Measurements from ENCODE around the gene COX7B2.

COX7B2 gene

DNA sequence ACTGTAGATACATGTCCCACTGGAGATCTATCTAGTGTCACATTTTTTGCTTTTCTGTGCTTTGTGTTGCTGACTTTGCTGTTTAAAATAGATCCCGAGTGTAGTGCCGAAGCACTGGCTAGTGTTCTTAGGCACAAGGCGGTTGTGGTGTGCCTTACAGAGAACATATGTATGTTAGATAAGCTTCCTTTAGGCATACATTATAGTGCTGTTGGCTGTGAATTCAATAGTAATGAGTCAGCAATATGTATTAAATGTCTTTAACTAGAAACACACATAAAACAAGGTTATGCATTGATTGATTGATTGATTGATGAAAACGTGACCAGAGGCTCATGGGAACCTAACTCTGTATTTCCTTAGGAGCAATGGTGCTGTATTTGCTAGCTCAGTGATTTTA lies 56.2 kb downstream of the COX7B2 start:
- DNase-seq (ENCODE audit: low read depth, low spot score): no peak
- Histone ChIP-seq H3K9me3 (ENCODE audit: insufficient read depth, low read length) (no peaks in the 10 kb centered on the region), H3K4me3 (ENCODE audit: insufficient read length, low read depth) (no peak overlapping the region), H3K4me1 (ENCODE audit: insufficient read depth, insufficient read length) (no peaks in the 10 kb centered on the region), H3K9ac (ENCODE audit: insufficient read length, low read depth) (no peak overlapping the region), H3K36me3 (ENCODE audit: insufficient read depth, insufficient read length, low read length) (no peaks in the 10 kb centered on the region), H3K27me3 (ENCODE audit: insufficient read depth, insufficient read length) (no peaks in the 10 kb centered on the region)
- no peak for TF ChIP-seq YY1 (IDR thresholded peaks at IDR 0.05; ENCODE audit: insufficient read depth, insufficient read length)
- no peak for TF ChIP-seq ZNF274 (IDR thresholded peaks at IDR 0.05; ENCODE audit: low read depth, low read length)
- TF ChIP-seq SUZ12 (IDR thresholded peaks at IDR 0.05; ENCODE audit: extremely low read depth, insufficient read depth, insufficient read length): no peak

DNA sequence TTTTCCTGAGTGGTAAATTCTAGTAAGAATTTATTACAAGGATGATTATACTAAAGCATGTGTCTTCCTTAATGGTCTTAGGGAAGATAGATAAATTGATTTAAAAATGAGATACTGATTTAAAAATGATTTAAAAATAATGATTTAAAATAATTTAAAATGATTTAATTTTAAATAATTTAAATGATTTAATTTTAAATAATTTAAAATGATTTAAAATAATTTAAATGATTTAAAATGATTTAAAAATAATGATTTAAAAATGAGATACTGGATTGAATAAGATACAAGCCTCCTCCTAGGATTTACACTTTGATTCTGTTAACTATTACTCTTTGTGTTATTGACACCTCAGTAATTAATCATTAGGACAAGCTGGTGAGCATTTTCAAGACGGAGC lies 59.0 kb downstream of the COX7B2 start:
- H3K36me3 ChIP-seq (ENCODE audit: insufficient read depth, insufficient read length, low read length): no peaks in the 10 kb centered on the region
- TF ChIP-seq YY1 (IDR thresholded peaks at IDR 0.05; ENCODE audit: insufficient read depth, insufficient read length) (no peak), ZNF274 (IDR thresholded peaks at IDR 0.05; ENCODE audit: low read depth, low read length) (no peak), SUZ12 (IDR thresholded peaks at IDR 0.05; ENCODE audit: extremely low read depth, insufficient read depth, insufficient read length) (no peak)
- H3K9ac ChIP-seq (ENCODE audit: insufficient read length, low read depth): no peak overlapping the region
- no peaks in the 10 kb centered on the region for H3K9me3 ChIP-seq (ENCODE audit: insufficient read depth, low read length)
- no peaks in the 10 kb centered on the region for H3K4me1 ChIP-seq (ENCODE audit: insufficient read depth, insufficient read length)
- no peaks in the 10 kb centered on the region for H3K27me3 ChIP-seq (ENCODE audit: insufficient read depth, insufficient read length)
- H3K4me3 ChIP-seq (ENCODE audit: insufficient read length, low read depth): no peak overlapping the region
- no peak for DNase-seq (ENCODE audit: low read depth, low spot score)

DNA sequence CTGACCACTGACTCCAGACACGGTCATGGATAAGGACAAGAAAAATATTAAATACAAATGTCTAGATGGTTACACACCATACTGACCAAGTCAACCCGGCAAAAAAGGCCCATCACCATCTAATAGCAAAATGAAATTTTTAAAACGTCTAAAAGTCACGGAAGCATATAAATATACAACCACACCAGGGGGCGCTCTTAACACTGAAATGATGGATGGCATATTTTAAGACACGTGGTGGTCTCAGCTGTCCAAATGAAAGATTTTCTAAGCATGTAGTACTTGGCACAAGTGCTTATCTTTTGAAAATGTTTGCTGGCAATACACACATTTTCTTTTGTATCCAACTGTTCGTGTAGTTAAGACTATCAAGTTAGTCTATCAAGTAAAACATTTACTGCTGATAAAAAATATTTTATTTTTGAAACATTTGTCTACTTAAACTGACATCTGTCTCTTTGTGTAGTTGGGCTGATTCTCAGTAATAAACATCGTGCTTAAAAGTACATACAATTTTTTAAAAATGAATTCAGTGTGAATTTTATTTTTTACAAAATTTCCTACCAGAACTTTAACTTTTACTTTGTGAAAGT lies 64.6 kb downstream of the COX7B2 start:
- DNase-seq (ENCODE audit: low read depth, low spot score): peak; percentile 38
- no peaks in the 10 kb centered on the region for H3K27me3 ChIP-seq (ENCODE audit: insufficient read depth, insufficient read length)
- no peaks in the 10 kb centered on the region for H3K9me3 ChIP-seq (ENCODE audit: insufficient read depth, low read length)
- H3K4me3 ChIP-seq (ENCODE audit: insufficient read length, low read depth): no peak overlapping the region
- no peak for TF ChIP-seq YY1 (IDR thresholded peaks at IDR 0.05; ENCODE audit: insufficient read depth, insufficient read length)
- no peak for TF ChIP-seq ZNF274 (IDR thresholded peaks at IDR 0.05; ENCODE audit: low read depth, low read length)
- no peak for TF ChIP-seq SUZ12 (IDR thresholded peaks at IDR 0.05; ENCODE audit: extremely low read depth, insufficient read depth, insufficient read length)
- H3K9ac ChIP-seq (ENCODE audit: insufficient read length, low read depth): no peak overlapping the region
- H3K36me3 ChIP-seq (ENCODE audit: insufficient read depth, insufficient read length, low read length): no peaks in the 10 kb centered on the region
- no peaks in the 10 kb centered on the region for H3K4me1 ChIP-seq (ENCODE audit: insufficient read depth, insufficient read length)

DNA sequence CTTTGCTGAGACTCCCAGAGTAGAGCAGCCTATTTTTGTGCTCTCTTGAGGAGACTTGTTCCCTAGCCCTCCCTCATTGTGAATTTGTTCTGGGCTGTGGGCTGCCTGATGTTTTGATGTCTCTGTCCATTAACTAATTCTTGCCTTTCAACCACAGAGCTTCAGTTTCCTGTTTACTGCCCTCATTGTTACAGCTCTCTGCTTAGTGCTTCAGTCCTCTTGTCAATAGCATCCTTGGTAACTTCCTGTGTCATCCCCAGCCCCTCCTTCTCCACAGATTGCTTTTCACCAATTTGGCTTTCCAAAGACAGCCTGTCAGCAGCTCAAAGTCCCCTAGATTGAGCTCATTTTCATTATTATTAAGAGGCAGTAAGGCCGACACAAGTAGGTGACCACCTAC lies 69.9 kb downstream of the COX7B2 start:
- Histone ChIP-seq H3K27me3 (ENCODE audit: insufficient read depth, insufficient read length) (no peaks in the 10 kb centered on the region), H3K36me3 (ENCODE audit: insufficient read depth, insufficient read length, low read length) (no peaks in the 10 kb centered on the region), H3K9me3 (ENCODE audit: insufficient read depth, low read length) (no peaks in the 10 kb centered on the region), H3K4me3 (ENCODE audit: insufficient read length, low read depth) (no peak overlapping the region), H3K9ac (ENCODE audit: insufficient read length, low read depth) (no peak overlapping the region), H3K4me1 (ENCODE audit: insufficient read depth, insufficient read length) (no peaks in the 10 kb centered on the region)
- DNase-seq (ENCODE audit: low read depth, low spot score): peak; percentile 27
- TF ChIP-seq SUZ12 (IDR thresholded peaks at IDR 0.05; ENCODE audit: extremely low read depth, insufficient read depth, insufficient read length) (no peak), YY1 (IDR thresholded peaks at IDR 0.05; ENCODE audit: insufficient read depth, insufficient read length) (no peak), ZNF274 (IDR thresholded peaks at IDR 0.05; ENCODE audit: low read depth, low read length) (no peak)

DNA sequence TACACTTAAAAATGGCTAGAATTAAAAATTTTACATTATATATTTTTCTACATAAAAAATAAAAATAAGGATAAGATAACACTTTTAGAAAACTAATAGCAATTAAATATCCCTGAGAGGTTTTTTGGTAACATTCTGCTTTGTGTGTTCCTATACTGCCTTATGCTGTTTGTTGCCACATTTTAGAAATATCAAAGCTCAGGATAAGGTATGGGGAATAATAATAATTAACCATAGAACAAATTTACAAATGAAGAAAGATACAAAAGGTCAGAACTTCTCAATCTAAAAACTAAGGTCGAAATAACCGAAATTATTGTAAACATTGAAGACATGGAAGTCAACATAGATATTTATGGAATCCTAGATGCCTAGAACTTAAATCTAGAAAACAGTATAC lies 71.4 kb downstream of the COX7B2 start:
- TF ChIP-seq ZNF274 (IDR thresholded peaks at IDR 0.05; ENCODE audit: low read depth, low read length): no peak
- no peak for TF ChIP-seq YY1 (IDR thresholded peaks at IDR 0.05; ENCODE audit: insufficient read depth, insufficient read length)
- no peak for TF ChIP-seq SUZ12 (IDR thresholded peaks at IDR 0.05; ENCODE audit: extremely low read depth, insufficient read depth, insufficient read length)

DNA sequence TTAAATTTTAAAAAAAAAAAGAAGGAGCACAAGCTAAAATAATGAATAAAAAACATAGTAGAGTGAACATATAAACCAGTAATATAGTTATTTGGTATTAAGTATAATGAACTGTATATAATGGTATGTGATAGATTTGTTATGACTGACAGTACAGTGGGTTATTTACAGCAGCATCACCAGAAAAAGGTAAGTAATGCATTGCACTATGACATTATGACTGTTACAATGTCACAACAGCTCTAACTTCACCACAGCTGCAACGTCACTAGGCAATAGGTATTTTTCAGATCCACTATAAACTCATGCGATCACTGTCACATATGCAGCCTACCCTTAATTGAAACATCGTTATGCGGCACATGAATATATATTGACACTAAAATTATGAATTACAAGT lies 72.5 kb downstream of the COX7B2 start:
- no peaks in the 10 kb centered on the region for H3K27me3 ChIP-seq (ENCODE audit: insufficient read depth, insufficient read length)
- no peaks in the 10 kb centered on the region for H3K9me3 ChIP-seq (ENCODE audit: insufficient read depth, low read length)
- no peak overlapping the region for H3K9ac ChIP-seq (ENCODE audit: insufficient read length, low read depth)
- H3K4me3 ChIP-seq (ENCODE audit: insufficient read length, low read depth): no peak overlapping the region
- TF ChIP-seq SUZ12 (IDR thresholded peaks at IDR 0.05; ENCODE audit: extremely low read depth, insufficient read depth, insufficient read length) (no peak), ZNF274 (IDR thresholded peaks at IDR 0.05; ENCODE audit: low read depth, low read length) (no peak), YY1 (IDR thresholded peaks at IDR 0.05; ENCODE audit: insufficient read depth, insufficient read length) (no peak)
- no peaks in the 10 kb centered on the region for H3K36me3 ChIP-seq (ENCODE audit: insufficient read depth, insufficient read length, low read length)
- no peak for DNase-seq (ENCODE audit: low read depth, low spot score)
- no peaks in the 10 kb centered on the region for H3K4me1 ChIP-seq (ENCODE audit: insufficient read depth, insufficient read length)

More for the DNA sequence above, 71.4 kb downstream of the COX7B2 start:
- Histone ChIP-seq H3K36me3 (ENCODE audit: insufficient read depth, insufficient read length, low read length) (no peaks in the 10 kb centered on the region), H3K9me3 (ENCODE audit: insufficient read depth, low read length) (no peaks in the 10 kb centered on the region), H3K4me1 (ENCODE audit: insufficient read depth, insufficient read length) (no peaks in the 10 kb centered on the region), H3K9ac (ENCODE audit: insufficient read length, low read depth) (no peak overlapping the region), H3K4me3 (ENCODE audit: insufficient read length, low read depth) (no peak overlapping the region), H3K27me3 (ENCODE audit: insufficient read depth, insufficient read length) (no peaks in the 10 kb centered on the region)
- DNase-seq (ENCODE audit: low read depth, low spot score): no peak

DNA sequence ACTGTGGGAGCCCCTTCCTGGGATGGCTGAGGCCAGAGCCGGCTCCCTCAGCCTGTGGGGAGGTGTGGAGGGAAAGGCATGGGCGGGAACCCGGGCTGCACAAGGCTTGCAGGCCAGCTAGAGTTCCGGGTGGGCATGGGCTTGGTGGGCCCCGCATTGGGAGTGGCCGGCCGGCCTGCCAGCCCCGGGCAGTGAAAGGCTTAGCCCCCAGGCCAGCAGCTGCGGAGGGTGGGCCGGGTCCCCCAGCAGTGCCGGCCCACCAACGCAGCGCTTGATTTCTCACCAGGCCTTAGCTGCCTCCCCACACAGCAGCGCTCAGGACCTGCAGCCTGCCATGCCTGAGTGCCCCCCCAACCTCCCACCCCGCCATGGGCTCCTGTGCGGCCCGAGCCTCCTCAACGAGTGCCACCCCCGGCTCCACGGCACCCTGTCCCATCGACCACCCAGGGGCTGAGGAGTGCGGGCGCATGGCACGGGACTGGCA lies 78.0 kb downstream of the COX7B2 start:
- H3K4me3 ChIP-seq (ENCODE audit: insufficient read length, low read depth): no peak overlapping the region
- no peaks in the 10 kb centered on the region for H3K4me1 ChIP-seq (ENCODE audit: insufficient read depth, insufficient read length)
- H3K27me3 ChIP-seq (ENCODE audit: insufficient read depth, insufficient read length): no peaks in the 10 kb centered on the region
- no peak for TF ChIP-seq SUZ12 (IDR thresholded peaks at IDR 0.05; ENCODE audit: extremely low read depth, insufficient read depth, insufficient read length)
- TF ChIP-seq ZNF274 (IDR thresholded peaks at IDR 0.05; ENCODE audit: low read depth, low read length): no peak
- no peak for TF ChIP-seq YY1 (IDR thresholded peaks at IDR 0.05; ENCODE audit: insufficient read depth, insufficient read length)
- no peaks in the 10 kb centered on the region for H3K9me3 ChIP-seq (ENCODE audit: insufficient read depth, low read length)
- no peak for DNase-seq (ENCODE audit: low read depth, low spot score)
- H3K9ac ChIP-seq (ENCODE audit: insufficient read length, low read depth): no peak overlapping the region
- H3K36me3 ChIP-seq (ENCODE audit: insufficient read depth, insufficient read length, low read length): no peaks in the 10 kb centered on the region
